ACHN (cell line): ENCODE results near the gene NONO.
"Not testable (repeated sequence)": the region's sequence is repeated elsewhere in the genome, so short reads cannot be mapped to it uniquely, and the experiment has no call there.

Source experiments
- DNase-seq: peaks from one replicate; pipeline ENCODE4 v3.0.0-alpha.2; 2015
- in situ Hi-C: cut with HindIII; loops from 2 replicates; pipeline ENCODE4 v1.10.0; 2017; ENCODE audit warnings: low sequenced_read_pairs, low pct_ligation_motif_present, low pct_unique_long_range_greater_than_20kb

Gene NONO

GRCh38 chrX:71281300-71281699, 2.1 kb upstream of the NONO start:
- DNase-seq, in situ Hi-C loops: not testable (repeated sequence)

DNA sequence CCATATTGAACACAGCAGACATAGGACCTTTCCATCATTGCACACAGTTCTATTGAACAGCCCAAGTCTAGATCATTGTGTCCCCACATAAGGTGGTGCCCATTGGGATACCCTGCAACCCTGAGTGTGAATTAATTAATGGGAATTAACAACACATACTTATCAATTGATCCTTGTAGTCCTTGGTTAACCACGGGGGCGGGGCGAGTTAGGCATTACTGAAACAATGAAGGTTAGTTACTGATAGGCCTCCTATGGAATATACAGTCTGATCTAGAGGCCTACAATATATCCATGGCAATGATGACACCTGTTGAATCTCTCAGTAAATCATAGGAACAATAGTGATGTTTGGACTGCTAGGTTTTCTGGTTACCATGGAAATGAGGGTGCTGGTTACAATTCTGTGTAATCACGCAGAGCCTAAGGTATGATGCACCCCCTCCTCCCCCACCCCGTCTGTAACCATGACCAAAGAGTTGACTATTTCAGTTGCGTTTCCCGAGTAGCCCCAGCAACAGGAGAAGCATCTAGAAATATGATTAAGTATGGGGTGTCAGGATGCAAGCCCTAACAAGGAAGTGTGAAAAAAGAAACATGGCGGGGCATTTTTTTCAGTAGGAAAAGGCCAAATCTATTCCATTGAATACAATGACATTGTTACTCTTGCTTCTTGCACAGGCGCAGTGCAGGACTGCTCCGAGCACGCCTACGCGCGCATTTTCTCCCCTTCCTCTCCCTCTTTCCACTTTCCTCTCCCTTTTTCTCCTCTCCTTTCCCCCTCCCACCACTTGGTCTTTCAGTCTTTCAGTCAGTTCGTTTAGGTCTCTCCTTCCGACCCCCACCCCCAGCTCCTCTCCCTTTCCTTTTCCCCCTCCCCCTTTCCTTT, 677 bp upstream of the NONO start:
- no peak for DNase-seq
- in situ Hi-C loops: no loop called here

DNA sequence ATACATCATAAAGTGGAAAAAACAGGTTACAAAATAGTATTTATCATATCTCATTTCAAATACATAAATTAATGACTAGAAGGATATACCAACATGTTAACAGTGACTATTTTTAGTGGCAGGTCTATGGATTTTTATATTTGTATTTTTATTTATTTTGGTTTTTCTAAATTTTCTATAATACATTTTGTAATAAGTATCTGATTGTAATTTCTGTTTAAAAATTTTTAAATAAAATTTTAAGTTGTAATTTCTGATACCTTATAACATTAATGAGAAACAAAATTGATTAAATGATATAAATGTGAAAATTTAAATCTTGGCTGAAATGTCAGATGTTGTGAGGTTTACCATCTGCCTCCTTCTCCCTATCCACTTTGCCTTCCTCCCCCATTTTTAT, 2.5 kb downstream of the NONO start:
- in situ Hi-C loops: no loop called here
- DNase-seq: no peak

- in situ Hi-C loops: no loop called here
- DNase-seq: no peak
These were observed 7.9 kb downstream of the NONO start for GRCh38 chrX:71291381-71291780.

- DNase-seq: no peak
- in situ Hi-C loops: no loop called here
These were observed 9.4 kb downstream of the NONO start for GRCh38 chrX:71292669-71293365.

DNA sequence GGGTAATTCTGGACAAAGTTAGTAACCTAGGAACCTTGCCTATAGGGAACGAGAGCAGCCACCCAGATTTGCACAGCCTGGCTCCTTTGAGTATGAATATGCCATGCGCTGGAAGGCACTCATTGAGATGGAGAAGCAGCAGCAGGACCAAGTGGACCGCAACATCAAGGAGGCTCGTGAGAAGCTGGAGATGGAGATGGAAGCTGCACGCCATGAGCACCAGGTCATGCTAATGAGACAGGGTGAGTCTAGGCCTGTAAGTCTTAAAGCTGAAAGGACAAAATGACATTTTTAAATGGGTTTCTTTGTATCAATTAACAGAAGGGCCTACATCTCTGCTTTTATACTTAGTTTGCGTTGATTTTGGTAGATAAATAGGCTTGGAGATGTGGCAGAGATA, 13.4 kb downstream of the NONO start:
- in situ Hi-C loops: no loop called here
- no peak for DNase-seq

GRCh38 chrX:71298119-71298518, 14.7 kb downstream of the NONO start:
- in situ Hi-C loops: no loop called here
- no peak for DNase-seq

- not testable (repeated sequence) for DNase-seq
These were observed 16.6 kb downstream of the NONO start for GRCh38 chrX:71300064-71300463.

GRCh38 chrX:71300495-71300894, 17.1 kb downstream of the NONO start:
- DNase-seq, in situ Hi-C loops: not testable (repeated sequence)

More at GRCh38 chrX:71300064-71300463, 16.6 kb downstream of the NONO start:
- in situ Hi-C loops: not testable (repeated sequence)

GRCh38 chrX:71301195-71301924, 17.9 kb downstream of the NONO start, which contains the start of gene ITGB1BP2:
TSS of gene ITGB1BP2 (plus strand) at chrX:71301750. CDS start at chrX:71301807, 57 bp downstream.
- in situ Hi-C loops: no loop called here
- DNase-seq: no peak

DNA sequence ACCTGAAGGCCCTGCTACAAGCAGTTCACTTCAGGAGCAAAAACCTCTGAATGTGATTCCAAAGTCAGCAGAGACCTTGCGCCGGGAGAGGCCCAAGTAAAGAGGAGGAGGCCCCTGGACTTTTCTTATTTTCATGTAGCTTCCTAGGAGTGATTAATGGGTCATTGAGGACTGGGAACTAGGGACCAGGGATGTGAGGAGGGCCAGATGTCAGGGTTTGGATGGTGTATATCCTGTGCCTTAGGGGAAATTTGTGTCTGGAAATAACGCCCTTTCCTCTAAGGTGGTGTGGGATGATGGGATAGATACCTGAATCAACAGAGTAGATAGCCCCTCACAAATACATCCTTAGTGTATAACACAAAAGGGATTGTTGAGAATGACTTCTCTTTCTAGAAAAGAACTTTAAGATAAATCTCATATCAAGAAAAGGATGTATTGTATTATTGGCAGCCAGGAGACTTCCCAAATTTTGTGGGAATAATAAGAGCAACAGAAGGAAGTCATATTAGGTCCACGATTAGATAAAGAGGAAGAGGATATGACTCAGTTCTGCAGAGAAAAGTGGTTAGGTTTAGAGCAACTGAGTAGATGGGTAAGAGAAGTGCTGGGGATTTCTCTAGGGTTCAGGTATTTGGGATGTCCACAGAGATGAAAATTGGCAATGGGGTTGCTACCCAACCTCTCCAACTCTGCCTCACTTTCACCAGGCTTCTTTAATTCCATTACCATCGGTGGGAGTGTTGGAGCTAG, 19.2 kb downstream of the NONO start:
- no peak for DNase-seq
- in situ Hi-C loops: no loop called here

DNA sequence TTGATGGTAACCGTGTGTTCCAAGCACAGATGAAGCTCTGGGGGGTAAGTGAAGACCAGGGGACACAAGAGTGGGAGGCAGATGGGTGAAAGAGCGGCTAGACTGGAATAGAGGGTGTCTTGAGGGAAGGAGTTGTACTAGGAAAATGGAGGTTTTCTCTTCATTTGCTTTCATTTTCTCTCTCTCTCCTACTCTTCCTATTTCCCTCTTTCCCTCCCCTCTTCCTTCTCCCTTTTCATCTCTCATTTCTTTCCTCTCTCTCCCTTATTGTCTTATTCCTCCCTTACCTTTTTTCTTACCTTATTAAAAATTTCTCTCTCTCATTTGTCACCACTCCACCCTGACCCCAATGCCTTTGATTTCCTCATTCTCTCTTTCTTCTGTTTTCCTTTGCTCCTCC, 21.1 kb downstream of the NONO start:
- in situ Hi-C loops: no loop called here
- DNase-seq: no peak

DNA sequence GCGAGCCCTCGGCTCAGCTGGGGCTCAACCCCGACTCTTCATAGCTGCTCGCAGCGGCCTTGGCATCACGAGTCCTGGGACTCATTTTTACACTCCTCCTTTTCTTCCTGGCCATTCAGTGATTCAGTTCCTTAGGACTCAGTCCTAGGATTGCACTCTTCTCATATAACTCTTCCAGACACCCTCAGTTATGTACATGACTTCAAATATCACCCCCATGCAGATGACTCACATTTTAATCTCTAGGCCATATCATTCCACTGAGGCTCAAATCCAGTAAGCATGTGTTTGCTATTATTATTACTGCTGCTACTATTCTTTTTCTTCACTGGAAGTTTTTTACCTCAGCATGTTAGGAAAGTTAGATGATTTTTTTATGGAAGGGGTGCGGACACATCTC, 32.5 kb downstream of the NONO start:
- no peak for DNase-seq
- in situ Hi-C loops: no loop called here

DNA sequence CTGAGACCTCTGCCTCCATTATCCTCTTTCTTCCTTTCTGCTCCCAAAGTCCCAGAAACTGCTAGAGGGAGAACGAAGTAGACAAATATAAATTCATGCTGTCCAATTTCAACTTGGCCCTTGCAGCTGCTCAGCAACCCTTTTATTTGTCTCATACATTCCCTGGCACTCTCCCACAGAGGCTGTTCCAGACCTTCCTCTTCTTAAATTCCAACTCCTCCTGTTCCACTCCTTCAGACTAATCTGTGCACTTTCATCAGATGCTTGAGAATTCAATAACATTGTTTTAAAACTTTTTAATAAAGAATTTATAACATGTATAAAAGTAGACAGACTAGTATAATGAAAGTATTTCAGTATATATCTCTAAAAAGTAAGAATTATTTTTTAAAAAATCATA, 33.5 kb downstream of the NONO start:
- DNase-seq, in situ Hi-C loops: not testable (repeated sequence)

DNA sequence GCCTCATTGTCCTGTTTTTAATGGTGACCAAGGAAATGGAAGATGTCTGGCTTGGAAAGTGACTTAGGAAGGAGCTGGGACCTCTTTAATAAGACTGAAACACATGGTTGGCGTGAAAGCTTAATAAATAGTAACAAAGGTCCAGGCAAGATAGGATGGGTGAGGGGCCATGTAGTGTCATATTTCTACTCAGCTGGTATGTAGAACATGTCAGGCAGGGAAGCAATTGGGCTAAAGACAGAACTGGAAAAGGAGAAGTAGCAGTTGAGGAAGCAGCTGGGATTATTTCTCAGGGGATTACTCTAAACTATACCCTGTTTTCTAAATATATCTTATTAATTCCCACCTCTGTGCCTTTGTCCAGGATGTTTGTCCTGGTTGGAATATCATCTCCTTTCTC, 36.7 kb downstream of the NONO start:
- no peak for DNase-seq
- in situ Hi-C loops: no loop called here

DNA sequence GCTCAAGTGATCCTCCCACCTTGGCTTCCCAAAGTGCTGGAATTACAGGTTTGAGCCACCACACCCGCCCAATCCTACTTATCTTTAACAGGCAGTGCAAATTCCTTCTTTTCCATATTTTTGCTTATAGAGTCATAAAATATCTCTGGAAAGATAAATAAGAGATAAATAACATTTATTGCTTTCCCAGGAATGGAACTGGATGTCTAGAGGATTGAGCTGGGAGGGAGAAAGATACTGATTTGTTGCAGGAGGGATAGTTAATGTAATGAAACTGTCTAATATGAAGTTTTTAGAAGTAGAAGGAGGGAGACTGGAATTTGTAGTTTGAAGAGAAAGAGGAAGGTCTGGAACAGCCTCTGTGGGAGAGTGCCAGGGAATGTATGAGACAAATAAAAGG, 38.3 kb downstream of the NONO start:
- DNase-seq: no peak
- in situ Hi-C loops: no loop called here

DNA sequence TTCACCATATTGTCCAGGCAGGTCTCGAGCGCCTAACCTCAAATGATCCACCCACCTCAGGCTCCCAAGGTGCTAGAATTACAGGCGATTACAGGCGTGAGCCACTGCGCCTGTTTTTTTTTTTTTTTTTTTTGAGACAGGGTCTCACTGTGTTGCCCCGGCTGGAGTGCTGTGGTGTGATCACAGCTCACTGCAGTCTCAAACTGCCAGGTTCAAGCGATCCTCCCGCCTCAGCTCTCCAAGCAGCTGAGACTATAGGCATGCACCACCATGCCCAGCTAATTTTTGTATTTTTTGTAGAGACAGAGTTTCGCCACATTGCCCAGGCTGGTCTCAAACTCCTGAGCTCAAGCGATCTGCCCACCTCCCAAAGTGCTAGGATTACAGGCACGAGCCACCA, 41.0 kb downstream of the NONO start:
- in situ Hi-C loops, DNase-seq: not testable (repeated sequence)

DNA sequence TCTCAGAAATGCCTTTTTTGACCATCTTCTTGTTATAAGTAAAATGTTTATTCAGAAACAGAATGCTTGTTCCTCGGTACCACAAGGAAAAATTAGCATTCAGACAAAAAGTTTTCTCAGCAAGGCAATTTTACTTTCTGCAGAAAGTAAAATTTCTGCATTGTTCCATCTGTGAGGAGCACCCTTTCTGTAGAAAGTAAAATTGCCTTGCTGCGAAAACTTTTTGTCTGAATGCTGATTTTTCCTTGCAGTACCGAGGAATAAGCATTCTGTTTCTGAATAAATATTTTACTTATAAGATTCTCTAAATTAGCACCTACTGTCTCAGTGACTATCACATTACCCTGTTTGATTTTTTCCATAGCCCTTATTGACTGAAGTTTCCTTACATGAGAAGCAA, 43.0 kb downstream of the NONO start:
- in situ Hi-C loops: no loop called here
- DNase-seq: no peak
